Cardiac septum (tissue), 1 donor: Measurements from ENCODE around the gene KRTAP22-1. TPM values are rescaled to one million over a fixed set of nuclear protein-coding genes. Genes with fewer than 3 reads are reported as not detected.

Experiments used
- DNase-seq: peaks from one replicate; pipeline ENCODE4 v3.0.0-alpha.2; 2020; ENCODE audit warnings: low spot score
- intact Hi-C: fragments of 100-400 bp; cut with DNase I; formaldehyde crosslinking; loops from one replicate; pipeline ENCODE4 v1.14.0; 2022
- long read RNA-seq: library from polyadenylated mRNA; unstranded; transcript quantifications from one replicate; pipeline ENCODE4 v2.0.0, GENCODE V29; 2021
- total RNA-seq: library from RNA; stranded (reverse); fragmentation: NEBNext Ultra II Directional; extraction: Animal tissue kit (Norgen Biotek cat#: 25700); gene quantifications from one replicate; pipeline ENCODE4 v1.2.1, GENCODE V29; 2021
- donor health status: DM: no; HTN: no; CAD: no.

The KRTAP22-1 gene
- total RNA-seq, result not detected
- long read RNA-seq, result 0 reads

DNA sequence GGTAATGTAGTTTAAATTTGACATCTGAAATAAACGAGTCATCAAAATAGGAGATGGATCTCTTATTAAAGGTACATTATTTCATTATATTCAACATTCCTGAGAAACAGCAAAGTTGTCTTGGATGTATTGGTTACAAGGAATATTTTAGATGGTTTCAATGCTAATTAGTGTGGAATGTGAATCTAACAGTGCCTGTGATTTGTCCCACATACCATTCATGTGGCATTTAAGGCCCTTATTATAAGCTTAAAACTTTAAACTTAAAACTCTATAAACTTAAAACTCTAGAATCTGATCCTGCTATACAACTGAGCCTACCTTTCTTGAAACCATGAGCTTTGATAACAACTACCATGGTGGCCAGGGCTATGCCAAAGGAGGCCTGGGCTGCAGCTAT is at the start of gene KRTAP22-1:
TSS of gene KRTAP22-1 (plus strand) at position 301 of the 400 bp plus-strand sequence.
- DNase-seq, result no peak
- intact Hi-C loops, result no loop called here

DNA sequence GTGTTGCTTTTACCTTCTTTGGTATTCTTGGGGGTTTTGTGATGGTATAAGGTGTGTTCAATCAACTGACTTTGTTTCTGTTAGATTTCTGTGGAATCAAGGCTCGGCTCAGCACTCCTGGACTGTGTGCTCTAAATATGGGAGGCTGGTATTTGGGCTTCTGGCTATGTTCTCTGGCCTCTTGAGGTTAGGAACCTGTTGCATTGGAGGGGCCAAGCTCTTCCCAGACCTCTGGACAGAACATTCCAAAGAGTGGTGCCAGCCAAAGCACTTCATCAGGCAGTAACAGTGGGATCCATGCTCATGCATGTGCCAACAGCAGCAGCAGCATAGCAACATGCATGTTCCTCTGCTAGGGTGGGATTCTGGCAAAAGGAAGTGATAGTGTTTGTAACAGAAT is 48.1 kb upstream of the KRTAP22-1 start:
- intact Hi-C loops, result no loop called here

DNA sequence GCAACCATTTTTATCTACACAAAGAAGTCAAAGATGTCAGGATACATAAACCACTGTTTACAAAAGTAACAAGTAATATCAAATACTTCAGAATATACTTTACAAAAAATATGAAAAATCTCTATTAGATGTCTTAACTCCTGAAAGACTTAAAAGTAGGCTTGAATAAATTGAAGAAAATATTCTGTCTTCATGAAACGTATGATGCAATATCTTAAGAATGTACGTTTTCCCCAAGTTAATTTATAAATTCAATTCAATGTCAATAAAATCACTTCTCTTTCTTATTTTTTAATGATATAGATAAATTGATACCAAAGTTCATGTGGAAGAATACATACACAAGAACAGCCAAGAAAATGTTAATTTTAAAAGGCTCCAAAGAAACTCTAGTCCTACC is 45.8 kb upstream of the KRTAP22-1 start:
- intact Hi-C loops, result no loop called here
- DNase-seq, result no peak

More for the DNA sequence above, 48.1 kb upstream of the KRTAP22-1 start:
- no peak for DNase-seq

DNA sequence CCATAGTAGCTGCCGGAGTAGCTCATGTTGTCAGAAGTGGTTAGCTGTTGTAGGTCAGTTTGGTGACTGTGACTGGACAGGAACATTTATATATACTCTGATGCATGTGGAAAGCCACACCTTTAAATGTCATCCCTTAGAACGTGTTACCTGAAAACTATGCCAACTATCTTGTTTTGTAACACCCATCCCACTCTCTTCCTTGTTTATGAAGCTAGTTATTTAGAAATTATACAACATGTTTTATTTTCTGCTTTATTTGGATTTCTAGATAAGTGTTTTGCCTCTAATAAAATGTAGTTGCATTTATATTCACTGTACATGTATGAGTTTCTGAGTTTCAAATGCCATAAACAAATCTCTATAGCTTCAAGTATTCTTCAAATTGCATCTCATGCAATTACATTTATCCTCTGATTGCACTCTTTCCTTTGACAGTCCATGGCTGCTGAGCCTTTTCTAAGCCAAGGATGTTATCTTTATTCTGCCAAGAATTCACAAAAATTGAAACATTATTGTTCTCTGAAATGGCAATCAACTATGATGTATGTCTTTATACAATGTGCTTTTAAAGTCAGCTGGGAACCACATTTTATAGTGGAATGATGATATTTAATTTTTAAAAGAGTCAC is 39.5 kb upstream of the KRTAP22-1 start, which contains the start of gene KRTAP19-7:
TSS of gene KRTAP19-7 (minus strand) at position 51 of the 632 bp plus-strand sequence. CDS start at position 26, 25 bp downstream.
- intact Hi-C loops, result no loop called here
- DNase-seq, result no peak

DNA sequence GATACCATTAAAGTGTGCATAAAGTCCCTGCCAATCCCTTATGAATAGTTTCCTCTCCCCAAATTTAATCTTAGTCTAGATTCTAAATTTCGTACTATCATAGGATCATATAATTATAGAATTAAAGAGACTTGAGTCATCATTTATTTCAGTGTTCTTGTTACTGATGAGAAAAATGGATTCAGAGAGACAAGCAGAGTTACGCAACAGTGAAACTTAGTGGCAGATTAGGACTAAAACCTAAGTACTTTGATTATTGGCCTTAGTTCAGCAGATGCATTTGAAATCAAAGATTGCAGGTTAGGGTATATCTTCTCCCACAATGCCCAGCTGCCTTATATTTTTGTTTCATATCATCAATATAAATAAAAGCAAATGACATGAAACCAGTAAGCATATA is 38.9 kb upstream of the KRTAP22-1 start:
- no peak for DNase-seq
- intact Hi-C loops, result no loop called here

DNA sequence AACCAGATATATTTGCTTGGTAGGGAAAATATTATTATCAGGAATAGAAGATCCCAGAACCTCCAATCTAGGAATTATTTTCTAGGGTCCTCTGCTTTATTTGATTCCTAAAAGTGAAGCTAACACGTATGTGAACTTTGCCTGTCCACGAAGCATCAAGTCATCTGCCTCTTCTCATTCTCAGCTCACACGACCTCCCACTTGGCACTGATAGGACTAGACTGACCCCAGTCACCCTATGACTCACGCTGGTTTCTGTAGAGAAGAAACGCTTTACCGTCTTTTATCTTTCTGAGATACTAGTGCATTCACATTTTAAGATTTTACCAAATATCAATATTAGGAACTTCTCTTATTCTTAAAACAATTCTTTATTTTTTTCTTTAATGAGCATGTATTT is 37.8 kb upstream of the KRTAP22-1 start:
- intact Hi-C loops, result no loop called here
- no peak for DNase-seq

DNA sequence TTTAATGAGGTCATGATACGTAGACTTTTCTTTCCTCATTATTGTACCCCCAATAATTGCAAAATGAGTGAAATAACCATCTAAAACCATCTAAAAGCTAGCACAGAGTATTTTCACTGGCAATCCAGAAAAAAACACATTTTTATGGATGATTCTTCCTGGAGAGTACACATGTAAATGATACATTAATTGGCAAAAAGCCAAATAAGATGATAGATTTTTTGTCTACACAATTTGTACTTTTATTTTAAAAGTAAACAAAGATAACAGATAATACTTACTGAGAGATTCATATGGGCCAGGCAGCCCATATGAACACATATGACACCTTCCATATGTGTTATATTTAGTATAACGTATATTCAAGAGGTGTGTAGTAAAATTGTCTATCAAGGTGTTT is 37.3 kb upstream of the KRTAP22-1 start:
- intact Hi-C loops, result no loop called here
- DNase-seq, result no peak

DNA sequence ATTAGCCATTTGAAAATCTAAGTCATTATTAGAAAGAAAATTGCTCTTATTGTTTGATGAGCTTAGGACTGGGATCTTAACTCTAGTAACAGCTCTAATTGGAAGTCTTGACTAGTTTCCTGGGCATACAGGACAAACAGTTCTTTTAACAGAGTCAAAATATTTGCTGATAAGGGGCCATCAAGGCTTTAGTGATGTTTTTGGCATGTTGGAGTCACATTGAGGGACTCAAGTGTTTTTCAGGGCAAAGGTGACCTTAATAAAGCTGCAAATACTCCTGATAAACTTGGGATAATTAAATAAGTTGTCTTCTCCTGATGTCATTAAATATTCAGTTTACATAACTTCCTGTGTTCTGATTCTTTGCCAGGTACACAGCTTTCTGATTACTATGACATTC is 33.3 kb upstream of the KRTAP22-1 start:
- DNase-seq, result no peak
- intact Hi-C loops, result no loop called here

DNA sequence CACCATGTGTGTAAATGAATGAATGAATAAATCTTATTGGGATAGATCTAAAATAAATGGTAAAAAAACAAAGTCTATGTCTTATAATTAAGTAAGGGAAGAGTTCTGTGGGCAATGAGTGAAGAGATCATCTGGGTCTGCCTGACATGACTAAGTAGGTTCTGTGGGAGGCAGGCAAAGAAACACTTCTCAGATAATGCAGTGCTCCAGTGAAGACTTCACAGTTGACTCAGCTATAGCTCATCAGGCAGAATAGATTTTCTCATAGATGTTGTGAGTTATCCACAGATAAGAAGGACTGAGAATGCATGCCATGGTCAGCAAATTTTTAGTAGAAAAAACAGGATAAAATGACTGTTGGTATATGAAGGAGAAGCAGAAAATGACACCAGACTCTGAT is 23.1 kb upstream of the KRTAP22-1 start:
- DNase-seq, result no peak
- intact Hi-C loops, result no loop called here

DNA sequence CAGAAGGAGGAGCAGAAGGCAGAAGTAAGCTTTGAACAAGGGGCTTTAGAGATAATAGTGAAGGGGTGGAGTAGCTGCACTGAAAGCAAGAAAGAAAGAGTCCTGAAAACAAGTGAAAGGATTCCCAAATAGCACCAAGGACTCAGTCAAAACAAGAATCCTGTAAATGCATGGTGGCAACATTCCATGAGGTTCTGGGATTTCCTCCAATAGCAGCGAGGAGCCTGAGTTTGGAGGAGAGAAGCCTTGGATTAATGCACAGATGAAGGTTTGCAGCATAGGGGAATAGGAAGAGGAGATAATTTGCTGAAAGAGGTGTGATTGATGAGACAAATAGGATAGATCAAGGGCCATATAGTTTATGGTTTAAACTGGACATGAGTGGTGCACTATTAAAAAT is 21.5 kb upstream of the KRTAP22-1 start:
- intact Hi-C loops, result no loop called here
- DNase-seq, result no peak

DNA sequence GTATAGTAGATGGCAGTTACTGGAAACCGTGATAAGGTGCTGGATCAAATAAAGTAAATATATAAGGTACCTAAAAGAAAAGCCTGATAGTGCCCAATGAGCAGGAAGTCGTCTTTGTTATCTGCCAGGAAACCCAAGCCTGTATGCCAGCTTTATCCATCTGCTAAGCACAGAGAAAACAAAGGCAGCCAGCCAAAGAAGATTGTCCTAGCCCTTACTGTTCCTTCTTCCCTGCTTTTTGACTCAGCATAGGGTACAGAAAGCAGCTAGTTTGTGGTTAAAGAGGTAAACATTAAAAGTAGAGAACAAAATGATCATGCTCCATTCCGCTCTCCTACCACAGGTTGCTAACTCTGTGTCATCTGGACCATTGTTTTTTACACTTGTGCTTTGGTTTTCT is 20.8 kb upstream of the KRTAP22-1 start:
- intact Hi-C loops, result no loop called here
- DNase-seq, result no peak

DNA sequence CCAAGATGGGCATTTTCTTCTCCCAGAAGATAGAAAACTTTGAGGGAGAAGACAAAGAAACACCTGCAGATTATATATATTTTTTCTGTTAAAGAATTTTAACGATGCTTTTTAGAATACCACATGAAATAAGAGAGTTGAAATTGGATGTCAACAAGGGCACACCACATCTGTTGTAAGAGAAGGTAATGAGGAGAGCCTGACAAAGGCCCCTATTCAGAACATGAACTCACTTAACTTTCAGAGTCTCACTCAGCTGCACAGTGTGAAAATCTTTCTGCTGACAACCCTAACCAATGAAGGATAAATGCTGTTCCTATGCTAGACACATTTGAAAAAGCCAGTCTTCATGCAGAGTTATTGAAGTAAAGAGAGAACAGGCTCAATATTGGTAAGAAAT is 18.0 kb upstream of the KRTAP22-1 start:
- intact Hi-C loops, result no loop called here

DNA sequence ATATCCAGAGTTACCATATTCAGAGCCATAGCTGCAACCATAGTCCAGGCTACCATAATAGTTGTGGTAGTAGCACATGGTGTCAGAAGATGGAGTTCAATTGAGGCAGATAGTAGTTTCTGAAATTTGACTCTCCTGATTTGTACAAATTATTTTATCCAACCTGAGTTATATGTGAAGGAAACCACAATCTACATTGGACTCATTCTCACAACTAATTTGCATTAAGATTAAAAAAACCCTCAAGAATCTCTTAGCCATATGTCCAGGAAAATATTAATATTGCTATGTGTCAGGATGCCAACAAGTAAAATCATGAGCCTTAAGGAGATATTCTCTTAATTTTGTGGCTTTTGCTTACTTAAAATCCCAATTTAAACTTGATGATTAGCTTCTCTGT is 10.6 kb upstream of the KRTAP22-1 start, which contains the start of gene KRTAP22-2:
TSS of gene KRTAP22-2 (minus strand) at position 101 of the 400 bp plus-strand sequence.
- no peak for DNase-seq
- intact Hi-C loops, result no loop called here

More for the DNA sequence above, 18.0 kb upstream of the KRTAP22-1 start:
- no peak for DNase-seq

DNA sequence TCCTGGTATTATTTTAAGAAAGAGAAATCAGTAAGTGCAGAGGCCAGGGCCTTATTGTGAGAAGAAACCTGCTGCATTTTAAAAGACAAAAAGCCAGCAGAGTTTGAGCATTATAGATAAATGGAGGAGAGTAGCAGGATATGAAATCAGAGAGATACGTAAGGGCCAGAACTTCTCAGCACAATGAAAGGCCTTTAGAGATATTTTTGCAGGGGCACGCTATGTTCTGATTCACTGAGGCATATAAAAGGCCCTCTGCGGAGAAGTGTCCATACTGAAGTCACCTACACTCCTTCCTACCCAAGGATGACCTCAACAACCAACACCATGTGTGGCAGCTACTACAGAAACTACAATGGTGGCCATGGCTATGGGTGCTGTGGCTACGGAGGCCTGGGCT is 8.7 kb upstream of the KRTAP22-1 start, which contains the start of gene KRTAP6-3:
TSS of gene KRTAP6-3 (plus strand) at position 301 of the 400 bp plus-strand sequence. CDS start at position 307, 6 bp downstream.
- intact Hi-C loops, result no loop called here
- DNase-seq, result no peak

DNA sequence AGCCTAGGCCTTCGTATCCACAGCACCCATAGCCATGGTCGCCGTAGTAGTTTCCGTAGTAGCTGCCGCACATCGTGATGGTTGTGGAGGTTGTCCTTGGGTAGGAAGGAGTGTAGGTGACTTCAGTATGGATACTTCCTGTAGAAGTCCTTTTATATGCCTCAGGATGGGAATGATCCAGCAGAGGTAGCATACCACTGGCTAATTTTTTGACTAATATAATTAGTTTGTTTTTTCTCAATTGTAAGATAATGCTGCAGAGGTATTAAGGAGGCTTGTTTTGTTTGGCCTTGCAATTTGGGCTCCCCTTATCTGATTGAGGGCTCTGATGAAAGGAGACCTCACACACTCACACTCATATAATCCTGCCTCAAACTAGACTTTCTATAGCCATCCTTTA is 2.1 kb upstream of the KRTAP22-1 start, which contains the start of gene KRTAP6-2:
TSS of gene KRTAP6-2 (minus strand) at position 101 of the 400 bp plus-strand sequence. CDS start at position 73, 28 bp downstream.
- intact Hi-C loops, result no loop called here
- no peak for DNase-seq

DNA sequence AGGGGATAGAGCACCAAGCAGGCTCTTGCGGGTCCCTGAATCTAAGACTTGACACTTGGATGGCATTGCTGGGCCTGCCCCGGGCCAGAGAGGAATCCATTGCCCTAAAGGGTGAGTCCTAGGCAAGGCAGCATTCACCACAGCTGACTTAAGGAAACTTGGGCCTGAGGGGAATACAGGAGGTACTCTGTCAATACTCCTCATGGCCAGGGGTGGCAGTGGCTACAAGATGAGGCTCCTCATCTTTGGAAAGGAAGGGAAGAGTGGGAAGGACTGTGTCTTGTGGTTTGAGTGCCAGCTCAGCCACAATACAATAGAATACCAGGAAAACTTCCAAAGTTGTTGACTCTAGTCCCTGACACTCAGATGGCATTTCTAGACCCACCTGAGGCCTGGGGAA is 5.1 kb downstream of the KRTAP22-1 start:
- no peak for DNase-seq
- intact Hi-C loops, result no loop called here

DNA sequence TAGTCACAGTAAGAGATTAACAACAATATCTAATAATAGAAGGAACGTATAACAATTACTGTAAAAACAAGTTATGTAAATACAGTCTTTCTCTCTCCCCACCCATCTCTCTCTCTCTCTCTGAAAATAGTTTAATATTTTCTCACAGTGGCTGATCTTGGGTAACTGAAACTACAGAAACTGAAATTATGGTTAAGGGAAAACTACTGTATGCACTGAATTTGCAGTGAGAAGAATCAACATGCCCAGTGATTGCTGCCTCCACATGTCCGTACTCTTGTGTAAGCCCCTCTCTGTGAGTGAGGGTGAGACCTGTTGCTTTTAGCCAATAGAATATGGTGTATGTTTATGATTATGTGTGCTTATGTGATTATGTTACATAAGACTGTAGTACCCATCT is 11.2 kb downstream of the KRTAP22-1 start:
- intact Hi-C loops, result no loop called here

DNA sequence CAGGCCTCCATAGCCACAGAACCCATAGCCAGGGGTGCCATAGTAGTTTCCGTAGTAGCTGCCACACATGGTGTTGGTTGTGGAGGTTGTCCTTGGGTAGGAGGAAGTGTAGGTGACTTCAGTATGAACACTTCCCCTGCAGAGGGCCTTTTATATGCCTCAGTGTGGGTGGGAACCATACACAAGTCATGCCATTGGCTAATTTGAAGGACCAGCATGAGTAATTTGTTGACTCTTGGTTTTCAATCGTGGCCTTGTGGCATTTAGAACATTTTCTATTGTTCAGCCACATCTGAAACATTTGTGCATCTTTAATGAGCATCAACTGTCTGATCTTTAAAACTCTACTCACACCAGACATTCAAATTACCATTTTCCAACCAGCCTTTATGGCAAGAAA is 12.9 kb downstream of the KRTAP22-1 start, which contains the start of gene KRTAP6-1:
TSS of gene KRTAP6-1 (minus strand) at position 95 of the 400 bp plus-strand sequence. CDS start at position 69, 26 bp downstream.
- DNase-seq, result no peak
- intact Hi-C loops, result no loop called here

More for the DNA sequence above, 11.2 kb downstream of the KRTAP22-1 start:
- no peak for DNase-seq

DNA sequence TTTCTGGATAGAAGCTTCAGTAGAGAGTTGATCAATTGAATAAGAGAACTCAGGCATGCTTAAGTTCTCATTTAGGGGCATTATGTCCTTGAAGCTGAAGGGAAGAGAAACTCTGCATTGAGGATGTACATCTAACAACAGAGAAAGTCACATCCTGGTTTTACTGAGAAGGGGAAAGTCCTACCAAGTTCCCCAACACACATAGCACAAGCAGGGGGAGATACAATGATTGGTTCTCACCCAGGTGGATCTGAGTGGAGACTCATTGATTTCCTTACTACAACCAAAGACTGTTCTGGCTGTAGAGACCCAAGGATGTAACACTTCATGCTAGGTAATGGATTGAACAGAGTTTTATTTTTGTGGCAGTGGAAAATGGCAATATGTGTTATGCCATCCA is 14.3 kb downstream of the KRTAP22-1 start:
- DNase-seq, result no peak
- intact Hi-C loops, result no loop called here

DNA sequence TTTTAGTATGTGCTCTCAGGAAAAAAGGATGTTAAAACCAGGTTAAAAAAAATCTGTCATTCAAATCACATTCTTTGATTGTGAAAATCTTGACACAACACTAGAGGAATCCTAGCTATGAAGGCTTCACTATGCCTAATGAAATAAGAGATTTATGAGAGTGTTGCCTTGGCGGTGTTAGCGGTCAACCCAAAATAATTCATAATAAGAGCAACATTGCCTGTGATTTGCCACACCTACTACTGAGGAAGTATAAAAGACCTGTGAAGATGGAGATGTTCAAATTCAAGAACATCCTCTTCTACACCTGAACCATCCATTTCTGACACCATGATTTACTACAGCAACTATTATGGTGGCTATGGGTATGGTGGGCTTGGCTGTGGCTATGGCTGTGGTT is 15.2 kb downstream of the KRTAP22-1 start, which contains the start of gene KRTAP20-1:
TSS of gene KRTAP20-1 (plus strand) at position 301 of the 400 bp plus-strand sequence. CDS start at position 331, 30 bp downstream.
- intact Hi-C loops, result no loop called here
- DNase-seq, result no peak

DNA sequence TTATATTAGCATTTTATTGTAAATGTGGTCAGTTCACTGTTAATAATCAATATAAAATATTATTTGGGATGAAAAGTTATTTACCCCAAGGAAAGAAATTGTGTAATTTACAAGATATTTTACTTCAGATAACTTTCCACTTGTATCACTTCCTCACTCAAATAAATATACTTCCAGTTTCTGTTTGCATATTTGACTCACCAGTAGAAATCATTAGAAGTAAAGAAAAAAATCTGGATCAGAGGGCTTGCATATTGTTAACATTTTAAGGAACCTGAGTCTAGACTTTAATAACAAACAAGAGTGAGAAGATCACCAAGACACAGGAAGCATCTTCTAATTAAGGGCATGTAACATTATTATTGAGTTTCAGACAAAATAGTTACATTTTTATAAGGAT is 19.2 kb downstream of the KRTAP22-1 start:
- DNase-seq, result no peak
- intact Hi-C loops, result no loop called here
